ENCODE measurements around the gene CUX1.

CUX1 gene

DNA sequence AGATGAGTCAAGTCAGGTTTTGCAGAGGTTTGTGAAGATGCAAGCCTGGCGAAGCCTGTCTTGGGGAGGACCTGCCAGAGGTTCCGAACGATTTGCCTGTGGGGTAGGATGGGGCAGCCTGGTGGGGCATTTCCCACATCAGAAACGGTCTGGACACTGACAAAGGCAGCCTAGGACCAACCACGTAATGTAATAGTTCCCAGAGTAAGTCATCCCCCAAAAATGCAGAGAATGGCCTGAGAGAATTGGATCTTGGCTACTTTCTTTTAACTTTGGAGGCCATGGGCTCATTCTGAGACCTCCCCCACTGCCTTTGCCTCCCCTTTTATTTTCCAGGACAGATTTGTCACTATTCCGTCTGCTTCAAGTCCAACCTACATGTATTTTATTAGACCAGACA lies 300.3 kb downstream of the CUX1 start:
- peak; percentile 93 for ATAC-seq
- TF ChIP-seq TOX (CRISPR knock-in tag; IDR thresholded peaks at IDR 0.05; ENCODE audit: borderline replicate concordance) (no peak), ISL1 (CRISPR knock-in tag; IDR thresholded peaks at IDR 0.05) (peak; percentile 39; the same call in 1 of the 2 replicates)
- TF ChIP-seq, protein P1, sequence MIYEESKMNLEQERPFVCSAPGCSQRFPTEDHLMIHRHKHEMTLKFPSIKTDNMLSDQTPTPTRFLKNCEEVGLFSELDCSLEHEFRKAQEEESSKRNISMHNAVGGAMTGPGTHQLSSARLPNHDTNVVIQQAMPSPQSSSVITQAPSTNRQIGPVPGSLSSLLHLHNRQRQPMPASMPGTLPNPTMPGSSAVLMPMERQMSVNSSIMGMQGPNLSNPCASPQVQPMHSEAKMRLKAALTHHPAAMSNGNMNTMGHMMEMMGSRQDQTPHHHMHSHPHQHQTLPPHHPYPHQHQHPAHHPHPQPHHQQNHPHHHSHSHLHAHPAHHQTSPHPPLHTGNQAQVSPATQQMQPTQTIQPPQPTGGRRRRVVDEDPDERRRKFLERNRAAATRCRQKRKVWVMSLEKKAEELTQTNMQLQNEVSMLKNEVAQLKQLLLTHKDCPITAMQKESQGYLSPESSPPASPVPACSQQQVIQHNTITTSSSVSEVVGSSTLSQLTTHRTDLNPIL (CRISPR knock-in tag; IDR thresholded peaks at IDR 0.05; ENCODE audit: low read depth), result peak; percentile 61; the same call in 1 of the 2 replicates

GRCh38 chr7:102119213-102119651 lies 301.8 kb downstream of the CUX1 start:
- ATAC-seq, result no peak

GRCh38 chr7:102119925-102120324 lies 302.5 kb downstream of the CUX1 start:
- TF ChIP-seq ZNF70 (CRISPR knock-in tag; IDR thresholded peaks at IDR 0.05) (no peak), PATZ1 (CRISPR knock-in tag; IDR thresholded peaks at IDR 0.05; ENCODE audit: borderline replicate concordance) (no peak), CSDC2 (CRISPR knock-in tag; IDR thresholded peaks at IDR 0.05) (no peak), BACH2 (CRISPR knock-in tag; IDR thresholded peaks at IDR 0.05; ENCODE audit: borderline replicate concordance) (no peak)
- TF ChIP-seq, protein P1 (CRISPR knock-in tag; IDR thresholded peaks at IDR 0.05; ENCODE audit: low read depth), result no peak
- no peak for ATAC-seq

More at GRCh38 chr7:102119213-102119651, 301.8 kb downstream of the CUX1 start:
- TF ChIP-seq PATZ1 (CRISPR knock-in tag; IDR thresholded peaks at IDR 0.05; ENCODE audit: borderline replicate concordance), result no peak
- 0 out of 2 replicates have a peak, but pooled peaks have one; percentile 23 for TF ChIP-seq ESRRG (CRISPR knock-in tag; IDR thresholded peaks at IDR 0.05)
- peak; percentile 44 for TF ChIP-seq ISL1 (CRISPR knock-in tag; IDR thresholded peaks at IDR 0.05)
- peak; percentile 40; the same call in 1 of the 2 replicates for TF ChIP-seq SNAI2 (CRISPR knock-in tag; IDR thresholded peaks at IDR 0.05)
- TF ChIP-seq POU6F1 (CRISPR knock-in tag; IDR thresholded peaks at IDR 0.05; ENCODE audit: borderline replicate concordance, low read depth), result no peak

- no peak for ATAC-seq
- TF ChIP-seq RARB (CRISPR knock-in tag; IDR thresholded peaks at IDR 0.05) (no peak), CSDC2 (CRISPR knock-in tag; IDR thresholded peaks at IDR 0.05) (no peak)
Measured at GRCh38 chr7:102120666-102121195, 303.3 kb downstream of the CUX1 start.

DNA sequence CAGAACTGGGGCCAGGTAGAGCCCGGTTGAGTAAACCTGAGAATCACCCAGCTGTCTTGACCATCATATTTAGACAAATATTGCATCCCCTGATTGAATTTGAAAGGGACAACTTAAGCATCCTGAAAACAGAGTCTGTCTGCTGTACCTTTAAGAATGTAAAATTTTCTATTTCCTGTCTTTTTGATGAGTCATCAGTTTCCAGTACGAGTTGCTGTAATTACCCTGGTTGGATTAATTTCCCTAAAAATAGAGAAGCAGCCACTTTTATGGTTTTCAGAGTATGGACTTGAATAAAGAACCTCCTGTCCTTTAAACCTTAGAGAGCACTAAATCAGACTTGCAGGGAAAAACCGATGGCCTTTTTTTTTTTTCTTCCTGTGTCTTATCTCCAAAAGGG lies 304.6 kb downstream of the CUX1 start:
- TF ChIP-seq TSHZ2 (CRISPR knock-in tag; IDR thresholded peaks at IDR 0.05), result no peak
- no peak for TF ChIP-seq PATZ1 (CRISPR knock-in tag; IDR thresholded peaks at IDR 0.05; ENCODE audit: borderline replicate concordance)
- peak; percentile 16; the same call in 1 of the 2 replicates for TF ChIP-seq ISL1 (CRISPR knock-in tag; IDR thresholded peaks at IDR 0.05)
- TF ChIP-seq ARNTL (CRISPR knock-in tag; IDR thresholded peaks at IDR 0.05; ENCODE audit: borderline replicate concordance, low read depth), result no peak
- peak; percentile 30 for ATAC-seq

All from SK-N-SH treated with all-trans-retinoic acid at 6 μM for 48 hours (cell line).